PC-9 (cell line): ENCODE data around the gene SLC51B. TPM values are rescaled to one million over a fixed set of nuclear protein-coding genes. Genes with fewer than 3 reads are reported as not detected.

Experiments used
- BruUV-seq: library from RNA; stranded (reverse); fragments of 400-500 nt; replicated peaks from 2 replicates; lab custom pipeline; 2021; lab: Mats Ljungman, UMichigan
- CTCF ChIA-PET: fragments of 300-600 bp; sonication (Branson Sonifier 250); formaldehyde crosslinking; loops from one replicate; lab custom pipeline; 2022; ENCODE audit warnings: antibody characterized with exemption; lab: Charles Lee
- POLR2A ChIA-PET: fragments of 300-600 bp; sonication (Branson Sonifier 250); formaldehyde crosslinking; loops from one replicate; lab custom pipeline; 2022; ENCODE audit warnings: antibody characterized with exemption; ENCODE audit not compliant: unreplicated experiment; lab: Charles Lee
- DNase-seq, 2 experiments: peaks; one replicate each; pipeline versions ENCODE4 v3.0.0 to v3.0.0-alpha.2; 2015 to 2022; ENCODE audit warnings: mixed read lengths in 1 of 2
- H2AFZ ChIP-seq: fragments of 200-600 bp; sonication (generic); 2 replicates; pipeline ENCODE4 v1.8.1; 2017; ENCODE audit warnings: antibody characterized with exemption
- H3F3A ChIP-seq: fragments of 200-600 bp; sonication (generic); 2 replicates; pipeline ENCODE4 v1.8.1; 2017; ENCODE audit warnings: antibody characterized with exemption, mild to moderate bottlenecking, low read depth; ENCODE audit not compliant: insufficient read depth
- H3K27ac ChIP-seq: fragments of 200-600 bp; sonication (generic); 2 replicates; pipeline ENCODE4 v1.6.1; 2016; ENCODE audit warnings: mixed run types
- H3K27me3 ChIP-seq: fragments of 200-600 bp; sonication (generic); 2 replicates; pipeline ENCODE4 v1.6.1; 2016; ENCODE audit warnings: low read depth, mixed run types; ENCODE audit not compliant: insufficient read depth
- H3K36me3 ChIP-seq: fragments of 200-600 bp; sonication (generic); 2 replicates; pipeline ENCODE4 v1.6.1; 2016; ENCODE audit warnings: low read depth, mixed run types
- H3K4me1 ChIP-seq: fragments of 200-600 bp; sonication (generic); replicated peaks from 2 replicates; pipeline ENCODE4 v1.6.1; 2016; ENCODE audit warnings: mixed run types; ENCODE audit not compliant: insufficient read depth
- H3K4me2 ChIP-seq: fragments of 200-600 bp; sonication (generic); 2 replicates; pipeline ENCODE4 v1.6.1; 2017; ENCODE audit warnings: mixed run types
- H3K4me3 ChIP-seq: fragments of 200-600 bp; sonication (generic); 2 replicates; pipeline ENCODE4 v1.6.1; 2016; ENCODE audit warnings: mixed run types
- H3K79me2 ChIP-seq: fragments of 200-600 bp; sonication (generic); 2 replicates; pipeline ENCODE4 v1.6.1; 2017; ENCODE audit warnings: low read depth, mixed run types
- H3K9me2 ChIP-seq: fragments of 200-600 bp; sonication (generic); 2 replicates; pipeline ENCODE4 v1.8.1; 2017; ENCODE audit warnings: mild to moderate bottlenecking; ENCODE audit not compliant: insufficient read depth
- H3K9me3 ChIP-seq: fragments of 200-600 bp; sonication (generic); 2 replicates; pipeline ENCODE4 v1.8.1; 2016; ENCODE audit warnings: low read depth; ENCODE audit not compliant: insufficient read depth
- H4K20me1 ChIP-seq: fragments of 200-600 bp; sonication (generic); 2 replicates; pipeline ENCODE4 v1.8.1; 2017; ENCODE audit not compliant: insufficient read depth
- CTCF ChIP-seq: fragments of 200-600 bp; sonication (generic); conservative IDR thresholded peaks from 2 replicates; pipeline ENCODE4 v1.6.1; 2017; ENCODE audit warnings: mixed run types, antibody characterized with exemption, mild to moderate bottlenecking, moderate library complexity
- EZH2 ChIP-seq: fragments of 200-600 bp; sonication (generic); IDR thresholded peaks from 2 replicates; pipeline ENCODE4 v1.8.0; 2017; ENCODE audit warnings: antibody characterized with exemption, low read depth
- intact Hi-C: fragments of 100-400 bp; cut with micrococcal nuclease; formaldehyde crosslinking; loops from one replicate; pipeline ENCODE4 v1.10.0; 2022; ENCODE audit not compliant: unreplicated experiment
- total RNA-seq: library from RNA; stranded (reverse); gene quantifications from 2 replicates; pipeline ENCODE4 v1.2.3, GENCODE V29; 2021

Gene SLC51B
- total RNA-seq, 1 experiment from 2014 or later = not detected

- Histone ChIP-seq H3K27me3 (peaks cover 3% of the 10 kb centered on the region; the same call in 1 of the 2 replicates), H3K36me3 (no peaks in the 10 kb centered on the region), H3K4me3 (no peak overlapping the region), H2AFZ (no peak overlapping the region), H3F3A (no peaks in the 10 kb centered on the region), H3K27ac (no peak overlapping the region), H3K9me3 (no peaks in the 10 kb centered on the region), H4K20me1 (no peaks in the 10 kb centered on the region), H3K9me2 (no peaks in the 10 kb centered on the region), H3K4me1 (no peaks in the 10 kb centered on the region), H3K4me2 (no peak overlapping the region), H3K79me2 (no peaks in the 10 kb centered on the region)
- intact Hi-C loops = no loop called here
- CTCF ChIA-PET = interaction anchor here (0.7 kb wide), 1 partner anchor 215 kb away, joined by 3 read pairs; no protein-coding TSS in a partner anchor
- BruUV-seq = no TSS peak
- POLR2A ChIA-PET = no interaction called here
- TF ChIP-seq EZH2 (no peak), CTCF (no peak)
- DNase-seq = no peak
These were observed 38.1 kb downstream of the SLC51B start for GRCh38 chr15:65083262-65083701.

DNA sequence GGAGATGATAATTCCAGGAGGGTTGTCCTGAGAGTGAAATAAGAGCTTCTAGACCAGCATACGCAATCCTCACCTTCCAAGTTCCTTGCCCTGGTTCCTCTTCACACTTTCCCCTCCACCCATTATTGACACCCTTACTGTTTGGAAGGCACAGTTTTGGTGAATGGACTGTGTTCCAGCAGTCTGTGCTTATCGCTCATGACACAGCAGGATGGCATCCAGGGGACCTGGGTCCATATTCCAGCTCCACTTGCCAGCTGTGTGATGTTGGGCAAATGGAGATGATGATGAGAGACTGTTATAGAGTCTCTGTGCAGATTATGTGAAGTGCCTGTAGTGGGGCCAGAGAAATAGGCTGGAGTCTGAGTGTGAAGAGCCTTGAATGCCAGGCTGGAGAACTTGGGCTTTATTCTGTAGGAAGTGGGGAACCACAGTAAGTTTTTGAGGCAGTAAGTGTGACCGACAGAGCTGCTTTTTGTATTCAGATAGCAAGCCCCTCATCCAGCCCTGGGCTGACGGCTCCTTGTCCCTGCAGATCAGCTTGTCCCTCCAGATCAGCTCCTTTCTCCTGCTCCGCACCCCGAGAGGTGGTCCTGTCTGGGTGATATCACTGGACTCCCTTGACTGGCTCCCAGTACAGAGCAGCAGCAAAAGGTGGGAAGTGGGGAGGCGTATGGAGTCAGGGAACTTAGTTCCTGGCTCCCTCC, 39.5 kb downstream of the SLC51B start:
- POLR2A ChIA-PET = interaction anchor here (0.7 kb wide), 1 partner anchor 39 kb away, joined by 3 read pairs; the partner anchor contains the start of gene SLC51B
- Histone ChIP-seq H3K9me2 (no peaks in the 10 kb centered on the region), H3K27me3 (peaks cover 3% of the 10 kb centered on the region; the same call in 1 of the 2 replicates), H2AFZ (no peak overlapping the region), H3K4me3 (no peak overlapping the region), H3K79me2 (no peaks in the 10 kb centered on the region), H3K27ac (no peak overlapping the region), H3K4me1 (no peaks in the 10 kb centered on the region), H4K20me1 (no peaks in the 10 kb centered on the region), H3K9me3 (no peaks in the 10 kb centered on the region), H3K4me2 (no peak overlapping the region), H3K36me3 (no peaks in the 10 kb centered on the region), H3F3A (no peaks in the 10 kb centered on the region)
- CTCF ChIA-PET = interaction anchor here (0.5 to 0.6 kb wide), 3 partner anchors 18 to 38 kb away, joined by 3 to 8 read pairs (median 6); no protein-coding TSS in a partner anchor
- TF ChIP-seq CTCF (no peak), EZH2 (no peak)
- intact Hi-C loops = no loop called here
- no TSS peak for BruUV-seq
- DNase-seq = no peak

- Histone ChIP-seq H4K20me1 (no peaks in the 10 kb centered on the region), H3F3A (no peaks in the 10 kb centered on the region), H3K79me2 (no peaks in the 10 kb centered on the region), H3K27ac (no peak overlapping the region), H3K27me3 (peaks cover 3% of the 10 kb centered on the region; the same call in 1 of the 2 replicates), H3K4me2 (no peak overlapping the region), H3K4me1 (no peaks in the 10 kb centered on the region), H3K9me3 (no peaks in the 10 kb centered on the region), H3K4me3 (no peak overlapping the region), H2AFZ (no peak overlapping the region), H3K36me3 (no peaks in the 10 kb centered on the region), H3K9me2 (no peaks in the 10 kb centered on the region)
- POLR2A ChIA-PET = interaction anchor here (0.7 kb wide), 1 partner anchor 40 kb away, joined by 3 read pairs; the partner anchor contains the start of gene SLC51B
- no peak for TF ChIP-seq EZH2
- no TSS peak for BruUV-seq
- DNase-seq = no peak
- intact Hi-C loops = no loop called here
- CTCF ChIA-PET = interaction anchor here (0.6 kb wide), 1 partner anchor 38 kb away, joined by 8 read pairs; no protein-coding TSS in a partner anchor
These were observed 40.1 kb downstream of the SLC51B start for GRCh38 chr15:65085207-65085753.
